GM19193 (cell line): ENCODE data around the gene B4GALT5.

ENCODE experiments used
- POLR2A ChIP-seq: IDR thresholded peaks from 4 replicates; pipeline ENCODE4 v1.6.1; 2011; ENCODE audit not compliant: insufficient read depth, insufficient read length; ENCODE audit errors: extremely low read depth

Gene B4GALT5, protein sequence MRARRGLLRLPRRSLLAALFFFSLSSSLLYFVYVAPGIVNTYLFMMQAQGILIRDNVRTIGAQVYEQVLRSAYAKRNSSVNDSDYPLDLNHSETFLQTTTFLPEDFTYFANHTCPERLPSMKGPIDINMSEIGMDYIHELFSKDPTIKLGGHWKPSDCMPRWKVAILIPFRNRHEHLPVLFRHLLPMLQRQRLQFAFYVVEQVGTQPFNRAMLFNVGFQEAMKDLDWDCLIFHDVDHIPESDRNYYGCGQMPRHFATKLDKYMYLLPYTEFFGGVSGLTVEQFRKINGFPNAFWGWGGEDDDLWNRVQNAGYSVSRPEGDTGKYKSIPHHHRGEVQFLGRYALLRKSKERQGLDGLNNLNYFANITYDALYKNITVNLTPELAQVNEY

DNA sequence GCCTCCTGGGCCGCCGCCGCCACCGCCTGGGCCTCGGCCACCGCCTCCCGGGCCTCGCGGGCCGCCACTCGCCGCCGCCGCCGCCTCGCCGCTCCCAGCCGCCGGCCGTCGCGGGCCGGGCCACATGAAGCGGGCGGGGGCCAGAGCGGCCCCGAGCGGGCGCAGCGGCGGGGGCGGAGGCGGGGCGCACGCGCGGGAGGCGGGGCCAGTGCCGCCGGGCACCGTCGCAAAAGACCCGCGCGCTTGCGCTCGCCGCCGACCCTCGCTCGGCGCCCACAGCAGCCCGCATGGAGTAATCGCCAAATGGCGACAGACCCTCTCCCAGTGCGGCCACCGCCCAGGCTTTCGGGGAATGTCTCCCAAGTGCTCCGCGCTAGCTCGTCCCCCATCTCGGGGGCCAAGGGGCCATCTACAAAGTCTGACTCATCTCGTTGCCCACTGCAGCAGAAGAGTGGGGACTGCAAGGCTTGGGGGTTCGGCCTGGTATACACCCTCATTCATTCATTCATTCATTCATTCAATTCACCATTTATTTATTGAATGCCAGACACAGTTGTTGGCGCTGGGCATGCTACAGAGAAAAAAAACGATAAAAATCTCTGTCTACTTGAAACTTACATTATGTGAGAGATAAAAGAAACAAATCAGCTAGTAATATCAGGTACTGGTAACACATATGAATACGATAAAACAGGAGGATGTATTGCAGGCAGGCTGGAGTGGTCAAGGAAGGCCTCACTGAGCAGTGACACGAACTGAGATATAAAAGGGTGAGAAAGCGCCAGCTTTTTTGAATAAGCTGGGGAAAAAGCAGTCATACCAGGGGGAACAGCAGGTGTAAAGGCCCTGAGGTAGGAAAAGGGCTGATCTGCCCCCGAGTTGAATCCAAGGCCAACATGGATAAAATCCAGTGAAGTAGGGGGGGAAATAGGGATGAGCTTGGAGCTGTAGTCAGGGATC is at the start of gene B4GALT5:
Gene B4GALT5, minus strand, starts transcription at position 126 of the 960 bp plus-strand sequence. CDS start 188 bp downstream, outside the sequence.
- peak; percentile 50 for TF ChIP-seq POLR2A

DNA sequence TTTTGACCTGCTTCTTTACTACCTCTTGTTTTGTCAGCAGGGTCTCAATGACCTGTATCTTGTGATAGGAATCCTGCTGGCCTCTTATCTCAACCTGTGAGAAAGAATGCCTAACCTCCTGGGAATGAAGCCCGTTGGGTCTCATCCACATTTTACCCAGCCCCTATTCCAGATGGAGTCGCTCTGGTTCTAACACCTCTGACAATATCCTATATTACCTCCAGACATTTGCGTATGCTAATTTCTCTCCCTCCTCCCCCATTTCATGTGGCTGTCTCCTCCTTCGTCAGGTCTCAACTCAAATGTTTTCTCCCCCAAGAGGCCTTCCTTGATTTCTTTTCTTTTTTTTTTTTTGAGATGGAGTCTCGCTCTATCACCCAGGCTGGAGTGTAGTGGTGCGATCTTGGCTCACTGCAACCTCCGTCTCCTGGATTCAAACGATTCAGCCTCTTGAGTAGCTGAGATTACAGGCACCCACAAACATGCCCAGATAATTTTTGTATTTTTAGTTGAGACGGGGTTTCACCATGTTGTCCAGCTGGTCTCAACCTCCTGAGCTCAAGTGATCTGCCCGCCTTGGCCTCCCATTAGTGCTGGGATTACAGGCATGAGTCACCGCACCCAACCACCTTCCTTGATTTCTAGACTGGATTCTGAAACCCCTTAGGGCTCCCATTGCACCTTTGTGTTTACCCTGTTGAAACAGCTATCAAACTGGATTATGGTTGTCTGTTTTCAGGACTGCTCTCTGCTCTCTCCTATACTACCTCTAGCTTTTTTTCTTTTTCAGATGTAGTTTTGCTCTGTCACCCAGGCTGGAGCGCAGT is 49.5 kb upstream of the B4GALT5 start:
- no peak for TF ChIP-seq POLR2A

GRCh38 chr20:49759266-49759950 is 45.7 kb upstream of the B4GALT5 start:
- TF ChIP-seq POLR2A = no peak

- TF ChIP-seq POLR2A = no peak
These were observed 45.1 kb upstream of the B4GALT5 start for GRCh38 chr20:49758781-49759180.

DNA sequence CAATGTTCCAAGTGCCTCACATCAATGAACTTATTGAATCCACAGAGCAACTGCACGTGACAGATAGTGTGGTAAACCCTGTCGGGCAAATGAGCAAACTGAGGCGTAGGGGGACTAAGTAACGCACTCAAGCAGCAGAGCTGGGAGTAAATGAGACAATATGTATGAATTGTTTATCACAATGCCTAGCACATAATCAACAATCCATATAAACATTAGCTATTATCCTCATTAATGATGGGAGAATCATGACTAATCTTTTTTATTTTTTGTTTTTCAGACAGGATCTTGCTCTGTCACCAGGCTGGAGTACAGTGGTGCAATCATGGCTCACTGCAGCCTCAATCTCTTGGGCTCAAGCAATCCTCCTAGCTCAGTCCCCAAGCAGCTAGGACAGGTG is 43.9 kb upstream of the B4GALT5 start:
- no peak for TF ChIP-seq POLR2A

DNA sequence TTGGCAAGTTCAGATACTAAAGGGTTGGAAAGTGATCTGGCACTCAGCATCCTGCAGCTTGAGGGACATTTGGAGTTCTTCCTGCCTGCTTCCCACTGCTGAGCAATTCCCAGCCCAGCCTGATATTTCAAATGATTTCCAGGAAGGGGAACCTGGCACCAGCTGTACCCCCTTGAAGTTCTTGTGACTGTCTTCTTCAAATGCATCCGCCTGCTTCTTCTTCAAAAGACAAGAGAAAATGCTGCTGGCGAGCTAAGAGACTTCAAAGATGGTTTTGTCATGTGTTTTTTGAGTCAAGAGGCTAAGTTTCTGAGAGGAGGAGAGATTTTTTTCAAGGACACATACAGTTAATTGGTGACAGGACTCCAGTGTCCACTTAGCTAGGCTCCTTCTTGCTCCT is 42.6 kb upstream of the B4GALT5 start:
- TF ChIP-seq POLR2A = no peak

- no peak for TF ChIP-seq POLR2A
These were observed 40.9 kb upstream of the B4GALT5 start for GRCh38 chr20:49754596-49754995.

GRCh38 chr20:49753133-49753532 is 39.5 kb upstream of the B4GALT5 start:
- TF ChIP-seq POLR2A = no peak

- no peak for TF ChIP-seq POLR2A
These were observed 38.7 kb upstream of the B4GALT5 start for GRCh38 chr20:49752201-49752903.

DNA sequence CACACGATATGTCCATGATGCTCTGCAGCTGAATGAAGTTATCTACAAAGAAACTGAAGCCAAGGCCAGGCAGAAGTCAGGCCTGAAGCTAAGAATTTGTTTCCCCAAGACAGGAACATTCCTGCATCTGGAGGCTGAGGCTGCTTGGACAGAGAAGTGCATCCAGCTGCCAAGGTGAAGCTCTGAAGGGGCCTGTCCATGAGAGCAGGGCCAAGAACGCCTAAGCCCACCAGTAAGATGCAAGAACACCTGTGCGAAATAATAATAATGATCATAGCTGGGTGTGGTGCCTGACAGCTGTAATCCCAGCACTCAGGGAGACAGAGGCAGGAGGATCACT is 37.7 kb upstream of the B4GALT5 start:
- TF ChIP-seq POLR2A = no peak

DNA sequence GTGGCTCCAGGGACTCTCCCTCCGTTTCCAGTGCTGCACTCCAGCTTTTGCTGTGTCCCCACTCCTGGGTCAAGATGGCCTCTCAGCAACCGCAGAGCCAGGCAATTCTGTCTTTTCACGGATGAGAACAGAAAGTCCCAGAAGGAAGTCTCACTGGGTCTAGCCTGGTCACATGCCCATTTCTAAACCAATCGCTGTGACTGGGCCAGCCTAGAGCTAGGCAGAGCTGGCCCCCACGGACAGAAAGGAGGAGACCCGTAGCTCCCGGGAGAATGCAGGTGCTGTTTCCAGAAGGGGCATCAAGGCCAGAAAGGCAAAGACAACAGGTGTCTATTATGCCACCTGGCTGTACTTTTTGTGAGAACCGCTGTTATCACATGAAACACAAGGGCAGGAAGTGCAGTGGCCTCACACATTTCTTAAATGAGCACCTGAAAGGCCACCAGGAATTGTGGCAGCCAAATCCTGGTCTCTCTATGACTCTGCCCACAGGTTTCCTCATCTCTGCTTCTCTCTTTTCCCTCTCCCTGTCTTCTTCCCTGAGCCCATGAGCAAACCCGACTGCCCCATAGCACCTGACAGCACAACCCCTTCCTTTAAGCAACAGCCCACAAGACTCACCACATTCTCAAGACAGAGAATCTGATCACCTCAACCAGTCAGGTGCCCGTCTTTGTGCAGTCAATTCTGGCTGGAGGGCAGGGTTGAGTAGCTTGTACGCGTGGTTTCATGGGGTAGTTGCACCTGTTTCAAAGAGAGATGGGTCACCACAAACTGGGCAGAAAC is 37.1 kb upstream of the B4GALT5 start:
- no peak for TF ChIP-seq POLR2A

- TF ChIP-seq POLR2A = no peak
These were observed 35.9 kb upstream of the B4GALT5 start for GRCh38 chr20:49749625-49750024.

DNA sequence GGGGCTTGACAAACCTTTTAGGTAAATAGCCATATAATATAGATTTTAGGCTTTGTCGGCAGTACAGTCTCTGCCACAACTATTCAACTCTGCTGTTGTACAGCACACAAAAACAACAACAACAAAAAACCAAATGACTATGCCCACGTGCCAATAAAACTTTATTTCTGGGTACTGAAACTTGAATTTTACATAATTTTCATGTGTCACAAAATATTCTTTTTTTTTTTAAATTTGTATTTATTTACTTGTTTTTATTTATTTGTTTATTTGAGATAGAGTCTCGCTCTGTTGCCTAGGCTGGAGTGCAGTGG is 34.8 kb upstream of the B4GALT5 start:
- no peak for TF ChIP-seq POLR2A
